NCI-H510A treated with DMSO at 0.1 percent for 48 hours (cell line): ENCODE measurements around the gene PSD4.
A peak's percentile ranks its signal among the peaks of the same experiment; 100 is the strongest.

Experiments used
- DNase-seq: peaks from one replicate; lab custom pipeline; 2025; lab: John Stamatoyannopoulos, UW

Gene PSD4

GRCh38 chr2:113223813-113224212 is 50.0 kb downstream of the PSD4 start:
- DNase-seq, result no peak

GRCh38 chr2:113224647-113225236 is 51.0 kb downstream of the PSD4 start:
- DNase-seq, result peak; percentile 16

GRCh38 chr2:113225263-113226259 is 51.8 kb downstream of the PSD4 start:
- peak; percentile 73 for DNase-seq

GRCh38 chr2:113226462-113226861 is 52.7 kb downstream of the PSD4 start:
- DNase-seq, result no peak

- no peak for DNase-seq
These were observed 53.5 kb downstream of the PSD4 start for GRCh38 chr2:113227290-113227689.

- DNase-seq, result no peak
These were observed 53.9 kb downstream of the PSD4 start for GRCh38 chr2:113227698-113228097.

- DNase-seq, result no peak
These were observed 54.6 kb downstream of the PSD4 start for GRCh38 chr2:113228351-113228750.

- DNase-seq, result peak; percentile 23
These were observed 55.4 kb downstream of the PSD4 start for GRCh38 chr2:113228991-113229716.

GRCh38 chr2:113229795-113230194 is 56.0 kb downstream of the PSD4 start:
- DNase-seq, result peak; percentile 23

- no peak for DNase-seq
These were observed 56.8 kb downstream of the PSD4 start for GRCh38 chr2:113230531-113230930.

GRCh38 chr2:113231064-113231463 is 57.3 kb downstream of the PSD4 start:
- DNase-seq, result no peak

GRCh38 chr2:113232123-113232522 is 58.4 kb downstream of the PSD4 start:
- DNase-seq, result no peak

- no peak for DNase-seq
These were observed 59.0 kb downstream of the PSD4 start for GRCh38 chr2:113232740-113233139.

GRCh38 chr2:113233593-113234550 is 60.1 kb downstream of the PSD4 start:
- DNase-seq, result peak; percentile 2

- DNase-seq, result no peak
These were observed 61.1 kb downstream of the PSD4 start for GRCh38 chr2:113234721-113235346.

GRCh38 chr2:113235347-113236226 is 61.8 kb downstream of the PSD4 start:
- peak; percentile 78 for DNase-seq

GRCh38 chr2:113236367-113237159 is 62.8 kb downstream of the PSD4 start:
- no peak for DNase-seq

- no peak for DNase-seq
These were observed 63.9 kb downstream of the PSD4 start for GRCh38 chr2:113237604-113238160.
